HCT116 (cell line): ENCODE measurements around the gene NXPH1. TPM values are rescaled to one million over a fixed set of nuclear protein-coding genes. Genes with fewer than 3 reads are reported as not detected.

Experiments used
- ATAC-seq: fragments of 200-7000 bp; cut with Tn5 transposase; 2 replicates; pipeline ENCODE4 v1.9.1; 2020; ENCODE audit warnings: mild to moderate bottlenecking, moderate library complexity
- BruUV-seq: library from RNA; stranded (reverse); fragments of 400-500 nt; replicated peaks from 2 replicates; lab custom pipeline; 2021; lab: Mats Ljungman, UMichigan
- CTCF ChIA-PET: fragments of 300-600 bp; sonication (Branson Sonifier 250); formaldehyde crosslinking; loops from one replicate; lab custom pipeline; 2021; ENCODE audit warnings: antibody characterized with exemption; lab: Charles Lee
- POLR2A ChIA-PET: fragments of 300-600, 350-600 bp; sonication (Branson Sonifier 250); formaldehyde crosslinking; loops from one replicate; lab custom pipeline; 2021; ENCODE audit warnings: antibody characterized with exemption; lab: Charles Lee
- RAD21 ChIA-PET, 2 experiments: fragments of 300-600 bp; sonication (Branson Sonifier 250); formaldehyde crosslinking; loops; one replicate each; lab custom pipeline; 2023; ENCODE audit warnings: low total read pairs in 2 of 2; ENCODE audit not compliant: uncharacterized antibody in 2 of 2, unreplicated experiment in 2 of 2, low non-redundant PET in 1 of 2; lab: Charles Lee
- DNase-seq: peaks from one replicate; pipeline ENCODE4 v3.0.0-alpha.2; 2010; ENCODE audit warnings: low read depth, low spot score
- H2AFZ ChIP-seq: fragments of 200-600 bp; shearing (Covaris generic), sonication (generic); 2 replicates; pipeline ENCODE4 v1.6.1; 2017; ENCODE audit warnings: low read depth, mixed run types, mixed read lengths, antibody characterized with exemption, low read length; ENCODE audit not compliant: poor library complexity, severe bottlenecking
- H3K27ac ChIP-seq: 2 replicates; pipeline ENCODE4 v1.5.1; 2012; ENCODE audit warnings: low read depth, low read length
- H3K27me3 ChIP-seq: fragments of 200-600 bp; sonication (generic); 2 replicates; pipeline ENCODE4 v1.6.1; 2016; ENCODE audit warnings: mixed run types, low read length, mixed read lengths; ENCODE audit not compliant: insufficient read depth
- H3K36me3 ChIP-seq, 2 experiments: fragments of 200-500 bp in 1 of 2; fragments of 200-600 bp in 1 of 2; sonication (Bioruptor generic) in 1 of 2; sonication (generic) in 1 of 2; 2 replicates each; pipeline versions ENCODE4 v1.5.1 to v1.6.1; 2014 to 2016; ENCODE audit warnings: low read length in 2 of 2, inconsistent platforms in 1 of 2, mixed read lengths in 1 of 2, mixed run types in 1 of 2; ENCODE audit not compliant: insufficient read depth in 2 of 2, control insufficient read depth in 1 of 2
- H3K4me1 ChIP-seq, 2 experiments: fragments of 200-600 bp in 1 of 2; sonication (generic) in 1 of 2; 2 replicates each; pipeline versions ENCODE4 v1.5.1 to v1.6.1; 2012 to 2017; ENCODE audit warnings: low read length in 2 of 2, inconsistent platforms in 1 of 2, mild to moderate bottlenecking in 1 of 2, mixed read lengths in 1 of 2, mixed run types in 1 of 2, moderate library complexity in 1 of 2; ENCODE audit not compliant: insufficient read depth in 2 of 2, control insufficient read depth in 1 of 2
- H3K4me2 ChIP-seq: fragments of 200-600 bp; sonication (generic); 2 replicates; pipeline ENCODE4 v1.6.1; 2017; ENCODE audit warnings: mixed run types, low read length, mixed read lengths
- H3K4me3 ChIP-seq, 2 experiments: fragments of 200-600 bp in 1 of 2; sonication (generic) in 1 of 2; replicated peaks in 1 of 2; 2 replicates each; pipeline ENCODE4 v1.5.1; 2011 to 2016; ENCODE audit warnings: low read length in 2 of 2, control low read depth in 1 of 2, low read depth in 1 of 2, mild to moderate bottlenecking in 1 of 2, mixed read lengths in 1 of 2, mixed run types in 1 of 2
- H3K79me2 ChIP-seq: fragments of 200-600 bp; sonication (generic); 2 replicates; pipeline ENCODE4 v1.6.1; 2017; ENCODE audit warnings: mild to moderate bottlenecking, mixed run types, low read length, moderate library complexity, mixed read lengths; ENCODE audit not compliant: insufficient read depth
- H3K9ac ChIP-seq: fragments of 200-600 bp; sonication (generic); 2 replicates; pipeline ENCODE4 v1.6.1; 2016; ENCODE audit warnings: low read length, mixed read lengths
- H3K9me2 ChIP-seq: fragments of 200-600 bp; sonication (generic), shearing (Covaris generic); 2 replicates; pipeline ENCODE4 v1.6.1; 2017; ENCODE audit warnings: mixed run types, mild to moderate bottlenecking, moderate library complexity; ENCODE audit not compliant: insufficient read depth
- H3K9me3 ChIP-seq, 2 experiments: fragments of 200-500 bp in 1 of 2; fragments of 200-600 bp in 1 of 2; sonication (Bioruptor generic) in 1 of 2; sonication (generic) in 1 of 2; 2 replicates each; pipeline ENCODE4 v1.6.1; 2014 to 2017; ENCODE audit warnings: low read length in 2 of 2, mixed read lengths in 2 of 2, inconsistent platforms in 1 of 2, low read depth in 1 of 2, mild to moderate bottlenecking in 1 of 2, mixed run types in 1 of 2, moderate library complexity in 1 of 2; ENCODE audit not compliant: control insufficient read depth in 1 of 2, insufficient read depth in 1 of 2
- H4K20me1 ChIP-seq: fragments of 200-600 bp; sonication (generic), shearing (Covaris generic); 2 replicates; pipeline ENCODE4 v1.6.1; 2017; ENCODE audit warnings: mixed run types, mild to moderate bottlenecking, moderate library complexity; ENCODE audit not compliant: insufficient read depth
- ATF3 ChIP-seq: IDR thresholded peaks from 2 replicates; pipeline ENCODE4 v1.6.1; 2012
- CEBPB ChIP-seq: IDR thresholded peaks from 2 replicates; pipeline ENCODE4 v1.6.1; 2012; ENCODE audit warnings: low read depth
- ELF1 ChIP-seq: IDR thresholded peaks from 2 replicates; pipeline ENCODE4 v1.6.1; 2012; ENCODE audit warnings: low read depth, borderline replicate concordance
- EZH2 ChIP-seq: fragments of 200-600 bp; sonication (generic); IDR thresholded peaks from 2 replicates; pipeline ENCODE4 v1.6.1; 2017; ENCODE audit warnings: antibody characterized with exemption, mixed run types
- EZH2phosphoT487 ChIP-seq: fragments of 200-600 bp; IDR thresholded peaks from 2 replicates; pipeline ENCODE4 v1.6.1; 2018; ENCODE audit warnings: antibody characterized with exemption, borderline replicate concordance
- POLR2A ChIP-seq: IDR thresholded peaks from 2 replicates; pipeline ENCODE4 v1.7.0; 2011; ENCODE audit warnings: borderline replicate concordance; ENCODE audit not compliant: insufficient read depth, insufficient read length; ENCODE audit errors: extremely low read depth
- POLR2AphosphoS5 ChIP-seq: IDR thresholded peaks from 2 replicates; pipeline ENCODE4 v1.6.1; 2011; ENCODE audit warnings: mild to moderate bottlenecking, low read depth, low read length, moderate library complexity
- SIN3A ChIP-seq: IDR thresholded peaks from 2 replicates; pipeline ENCODE4 v1.6.1; 2012; ENCODE audit warnings: low read depth
- SP1 ChIP-seq: IDR thresholded peaks from 2 replicates; pipeline ENCODE4 v1.6.1; 2012; ENCODE audit warnings: low read depth
- SRF ChIP-seq: IDR thresholded peaks from 2 replicates; pipeline ENCODE4 v1.6.1; 2012; ENCODE audit warnings: low read depth
- TCF7L2 ChIP-seq: IDR thresholded peaks from 2 replicates; pipeline ENCODE4 v1.7.0; 2011; ENCODE audit warnings: borderline replicate concordance, inconsistent platforms; ENCODE audit not compliant: insufficient read depth, insufficient read length; ENCODE audit errors: extremely low read depth
- ZBTB33 ChIP-seq: IDR thresholded peaks from 2 replicates; pipeline ENCODE4 v1.6.1; 2011; ENCODE audit warnings: mild to moderate bottlenecking, low read length, moderate library complexity; ENCODE audit not compliant: insufficient replicate concordance; ENCODE audit errors: extremely low read depth
- ZNF274 ChIP-seq: fragments of 200-500 bp; sonication (Bioruptor generic); IDR thresholded peaks from 2 replicates; pipeline ENCODE4 v1.6.1; 2014; ENCODE audit warnings: mild to moderate bottlenecking, low read depth, low read length, inconsistent platforms
- intact Hi-C: fragments of 100-400 bp; cut with micrococcal nuclease; formaldehyde crosslinking; loops from 2 replicates; pipeline ENCODE4 v1.10.0; 2022
- total RNA-seq: library from RNA; stranded (reverse); gene quantifications from one replicate; pipeline ENCODE4 v1.2.1, GENCODE V29; 2021; ENCODE audit not compliant: unreplicated experiment

The NXPH1 gene
- total RNA-seq, 1 experiment from 2014 or later, result 0.17 TPM

GRCh38 chr7:8480527-8480926 lies 47.1 kb downstream of the NXPH1 start:
- Histone ChIP-seq H3K27me3 (no peaks in the 10 kb centered on the region), H3K36me3 (no peaks in the 10 kb centered on the region), H3K4me2 (no peak overlapping the region), H3K9me2 (no peaks in the 10 kb centered on the region), H3K4me3 (no peak overlapping the region), H3K79me2 (no peaks in the 10 kb centered on the region), H3K9me3 (no peaks in the 10 kb centered on the region), H2AFZ (no peak overlapping the region), H4K20me1 (no peaks in the 10 kb centered on the region), H3K27ac (no peak overlapping the region), H3K4me1 (no peaks in the 10 kb centered on the region), H3K9ac (no peak overlapping the region)
- DNase-seq (no peak), ATAC-seq (peak; percentile 54; the same call in 1 of the 2 replicates)
- ChIA-PET RAD21 (no interaction called here), POLR2A (no interaction called here), CTCF (no interaction called here)
- intact Hi-C loops, result no loop called here
- no TSS peak for BruUV-seq
- TF ChIP-seq ZBTB33 (no peak), EZH2 (no peak), SP1 (no peak), ELF1 (no peak), TCF7L2 (no peak), POLR2A (no peak), SIN3A (no peak), ATF3 (no peak), POLR2AphosphoS5 (no peak), CEBPB (no peak), ZNF274 (no peak), SRF (no peak), EZH2phosphoT487 (no peak)
